Upper lobe of right lung (tissue), 1 donor: ENCODE results near the gene PTPRA. TPM values are rescaled to one million over a fixed set of nuclear protein-coding genes. Genes with fewer than 3 reads are reported as not detected.
"Not testable (repeated sequence)": the region's sequence is repeated elsewhere in the genome, so short reads cannot be mapped to it uniquely, and the experiment has no call there.

Experiments
- ATAC-seq: fragments of 200-7000 bp; cut with Tn5 transposase; one replicate; pipeline ENCODE4 v1.9.1; 2020; ENCODE audit warnings: mild to moderate bottlenecking, moderate library complexity
- DNase-seq: peaks from one replicate; pipeline ENCODE4 v3.0.0-alpha.2; 2020
- H3K27ac ChIP-seq: fragments of 200-600 bp; one replicate; pipeline ENCODE4 v1.8.0; 2022
- H3K27me3 ChIP-seq: fragments of 200-600 bp; one replicate; pipeline ENCODE4 v1.8.0; 2022; ENCODE audit warnings: mild to moderate bottlenecking
- H3K36me3 ChIP-seq: fragments of 200-600 bp; one replicate; pipeline ENCODE4 v1.8.0; 2022
- H3K4me1 ChIP-seq: fragments of 200-600 bp; one replicate; pipeline ENCODE4 v1.8.0; 2022
- H3K4me3 ChIP-seq: fragments of 200-600 bp; one replicate; pipeline ENCODE4 v1.8.0; 2022; ENCODE audit warnings: mild to moderate bottlenecking
- H3K9me3 ChIP-seq: fragments of 200-600 bp; one replicate; pipeline ENCODE4 v1.8.0; 2022
- CTCF ChIP-seq: fragments of 200-600 bp; IDR thresholded peaks from one replicate; pipeline ENCODE4 v1.8.0; 2022; ENCODE audit warnings: antibody characterized with exemption
- intact Hi-C: fragments of 100-400 bp; cut with DNase I; formaldehyde crosslinking; loops from one replicate; pipeline ENCODE4 v1.11.0; 2022
- total RNA-seq: library from RNA; stranded (reverse); fragmentation: NEBNext Ultra II Directional; extraction: Animal tissue kit (Norgen Biotek cat#: 25700); gene quantifications from one replicate; pipeline ENCODE4 v1.2.1, GENCODE V29; 2021
- donor health status: DM: no; HTN: yes; CAD: no; lungs with severe emphysema.

The PTPRA gene
- total RNA-seq, 1 donor from 2014 or later = 69.6 TPM

DNA sequence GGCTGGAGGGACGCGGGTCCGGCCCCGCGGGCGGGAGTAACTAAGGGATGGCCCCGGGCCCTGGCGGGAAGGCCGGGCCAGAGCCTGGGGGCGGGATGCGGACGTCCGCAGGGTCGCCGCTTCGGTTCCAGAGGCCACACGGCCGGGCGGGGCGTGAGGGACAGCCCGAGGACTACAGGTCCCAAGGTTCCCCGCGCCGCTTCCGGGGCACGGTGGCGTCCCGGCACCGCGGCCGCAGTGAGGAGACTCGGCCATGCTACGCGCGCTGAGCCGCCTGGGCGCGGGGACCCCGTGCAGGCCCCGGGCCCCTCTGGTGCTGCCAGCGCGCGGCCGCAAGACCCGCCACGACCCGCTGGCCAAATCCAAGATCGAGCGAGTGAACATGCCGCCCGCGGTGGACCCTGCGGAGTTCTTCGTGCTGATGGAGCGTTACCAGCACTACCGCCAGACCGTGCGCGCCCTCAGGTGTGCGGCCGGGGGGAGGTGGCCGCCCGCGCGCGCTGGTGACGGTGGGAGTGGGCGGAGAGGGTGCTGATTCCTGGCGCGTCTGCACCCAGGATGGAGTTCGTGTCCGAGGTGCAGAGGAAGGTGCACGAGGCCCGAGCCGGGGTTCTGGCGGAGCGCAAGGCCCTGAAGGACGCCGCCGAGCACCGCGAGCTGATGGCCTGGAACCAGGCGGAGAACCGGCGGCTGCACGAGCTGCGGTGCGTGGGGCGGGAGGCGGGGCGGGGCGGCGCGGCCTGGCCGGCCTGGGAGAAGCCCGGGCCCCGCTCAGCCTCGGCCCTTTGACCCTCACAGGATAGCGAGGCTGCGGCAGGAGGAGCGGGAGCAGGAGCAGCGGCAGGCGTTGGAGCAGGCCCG lies 172.8 kb downstream of the PTPRA start, which contains the start of gene MRPS26:
TSS of gene MRPS26 (plus strand) at position 237 of the 861 bp plus-strand sequence. CDS start at position 254, 17 bp downstream.
- no peaks in the 10 kb centered on the region for H3K27me3 ChIP-seq
- intact Hi-C loops = no loop called here
- DNase-seq = peak; percentile 97
- H3K4me3 ChIP-seq = peak within 1 kb of the TSS; percentile 90
- H3K27ac ChIP-seq = peak within 1 kb of the TSS; percentile 90
- ATAC-seq = peak; percentile 96
- no peaks in the 10 kb centered on the region for H3K9me3 ChIP-seq
- peaks cover 15% of the 10 kb centered on the region for H3K4me1 ChIP-seq
- no peak for TF ChIP-seq CTCF
- H3K36me3 ChIP-seq = peaks cover 30% of the 10 kb centered on the region

GRCh38 chr20:3046677-3047462 lies 173.6 kb downstream of the PTPRA start:
- Histone ChIP-seq H3K4me1 (peaks cover 12% of the 10 kb centered on the region), H3K36me3 (peaks cover 30% of the 10 kb centered on the region), H3K9me3 (no peaks in the 10 kb centered on the region), H3K4me3 (peak overlapping the region; percentile 90), H3K27ac (peak overlapping the region; percentile 90), H3K27me3 (no peaks in the 10 kb centered on the region)
- DNase-seq (no peak), ATAC-seq (peak; percentile 1)
- no peak for TF ChIP-seq CTCF
- intact Hi-C loops = no loop called here

GRCh38 chr20:3047486-3048419 lies 174.5 kb downstream of the PTPRA start:
- H3K27me3 ChIP-seq = no peaks in the 10 kb centered on the region
- ATAC-seq = no peak

DNA sequence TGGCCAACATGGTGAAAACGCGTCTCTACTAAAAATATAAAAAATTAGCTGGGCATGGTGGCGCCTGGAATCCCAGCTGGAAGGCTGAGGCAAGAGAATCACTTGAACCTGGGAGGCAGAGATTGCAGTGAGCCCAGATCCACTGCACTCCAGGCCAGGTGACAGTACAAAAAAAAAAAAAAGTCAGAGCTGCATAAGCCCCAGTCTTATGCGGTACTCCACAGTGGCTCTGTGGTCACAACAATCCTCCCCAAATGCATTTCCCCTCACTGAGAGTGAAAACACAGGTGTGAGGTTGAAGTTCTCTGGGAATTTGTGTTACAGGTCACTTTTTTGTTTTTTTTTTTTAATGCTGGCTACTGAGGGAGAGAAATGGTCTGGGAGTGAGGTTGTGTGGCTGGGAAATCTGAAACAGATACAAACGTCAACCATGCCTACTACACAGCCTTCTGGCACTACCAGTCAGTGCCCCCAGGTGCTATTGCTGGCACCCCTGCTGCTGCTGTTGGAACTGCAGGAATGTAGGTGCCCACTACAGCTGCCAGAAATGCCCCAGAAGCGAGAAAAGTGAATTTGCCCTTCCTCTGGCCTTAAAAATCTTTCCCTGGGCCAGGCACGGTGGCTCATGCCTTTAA lies 178.2 kb downstream of the PTPRA start:
- ATAC-seq (no peak), DNase-seq (no peak)
- no peak for TF ChIP-seq CTCF
- Histone ChIP-seq H3K4me3 (no peak overlapping the region), H3K9me3 (no peaks in the 10 kb centered on the region), H3K36me3 (peaks cover 30% of the 10 kb centered on the region), H3K4me1 (peaks cover 10% of the 10 kb centered on the region), H3K27ac (no peak overlapping the region), H3K27me3 (no peaks in the 10 kb centered on the region)
- intact Hi-C loops = no loop called here

More at GRCh38 chr20:3047486-3048419, 174.5 kb downstream of the PTPRA start:
- Histone ChIP-seq H3K27ac (no peak overlapping the region), H3K4me3 (peak overlapping the region; percentile 90), H3K9me3 (no peaks in the 10 kb centered on the region), H3K4me1 (peaks cover 10% of the 10 kb centered on the region), H3K36me3 (peaks cover 30% of the 10 kb centered on the region)
- intact Hi-C loops = no loop called here
- TF ChIP-seq CTCF = no peak
- no peak for DNase-seq

GRCh38 chr20:3059489-3059888 lies 186.2 kb downstream of the PTPRA start:
- intact Hi-C loops = no loop called here

GRCh38 chr20:3064119-3064518 lies 190.8 kb downstream of the PTPRA start:
- DNase-seq, ATAC-seq, intact Hi-C loops, H3K9me3 ChIP-seq, H3K4me3 ChIP-seq, H3K27me3 ChIP-seq, H3K27ac ChIP-seq, H3K4me1 ChIP-seq, H3K36me3 ChIP-seq: not testable (repeated sequence)

More at GRCh38 chr20:3059489-3059888, 186.2 kb downstream of the PTPRA start:
- ATAC-seq (peak; percentile 26), DNase-seq (peak; percentile 32)
- H3K36me3 ChIP-seq = no peaks in the 10 kb centered on the region
- no peak for TF ChIP-seq CTCF
- H3K27ac ChIP-seq = no peak overlapping the region
- no peak overlapping the region for H3K4me3 ChIP-seq
- no peaks in the 10 kb centered on the region for H3K9me3 ChIP-seq
- no peaks in the 10 kb centered on the region for H3K27me3 ChIP-seq
- no peaks in the 10 kb centered on the region for H3K4me1 ChIP-seq
